Hepatocyte (in vitro differentiated cells): Measurements from ENCODE around the gene ZNF48. TPM values are rescaled to one million over a fixed set of nuclear protein-coding genes. Genes with fewer than 3 reads are reported as not detected.

Experiments used
- DNase-seq: peaks from one replicate; pipeline ENCODE4 v3.0.0-alpha.2; 2016; ENCODE audit warnings: low spot score
- H2AFZ ChIP-seq: fragments of 200-600 bp; sonication (generic); 2 replicates; pipeline ENCODE4 v1.6.0; 2016; ENCODE audit warnings: antibody characterized with exemption, mild to moderate bottlenecking
- H3K27ac ChIP-seq: fragments of 200-600 bp; sonication (generic); 2 replicates; pipeline ENCODE4 v1.5.1; 2016; ENCODE audit warnings: mild to moderate bottlenecking
- H3K27me3 ChIP-seq: fragments of 200-600 bp; sonication (generic); 2 replicates; pipeline ENCODE4 v1.6.1; 2016
- H3K36me3 ChIP-seq: fragments of 200-600 bp; sonication (generic); replicated peaks from 2 replicates; pipeline ENCODE4 v1.5.1; 2016; ENCODE audit warnings: low read depth; ENCODE audit not compliant: insufficient read depth
- H3K4me1 ChIP-seq: fragments of 200-600 bp; sonication (generic); 2 replicates; pipeline ENCODE4 v1.5.1; 2016; ENCODE audit warnings: mild to moderate bottlenecking, moderate library complexity; ENCODE audit not compliant: insufficient read depth
- H3K4me2 ChIP-seq: fragments of 200-600 bp; sonication (generic); 2 replicates; pipeline ENCODE4 v1.6.0; 2016
- H3K4me3 ChIP-seq: fragments of 200-600 bp; sonication (generic); 2 replicates; pipeline ENCODE4 v1.5.1; 2016; ENCODE audit warnings: mild to moderate bottlenecking
- H3K79me2 ChIP-seq: fragments of 200-600 bp; sonication (generic); 2 replicates; pipeline ENCODE4 v1.6.0; 2017; ENCODE audit warnings: mild to moderate bottlenecking
- H3K9me2 ChIP-seq: fragments of 200-600 bp; sonication (generic); replicated peaks from 2 replicates; pipeline ENCODE4 v1.6.0; 2017; ENCODE audit warnings: mild to moderate bottlenecking; ENCODE audit not compliant: insufficient read depth
- H3K9me3 ChIP-seq: fragments of 200-600 bp; sonication (generic); 2 replicates; pipeline ENCODE4 v1.5.1; 2016; ENCODE audit warnings: low read depth, mild to moderate bottlenecking
- H4K20me1 ChIP-seq: fragments of 200-600 bp; sonication (generic); 2 replicates; pipeline ENCODE4 v1.6.0; 2016; ENCODE audit warnings: mild to moderate bottlenecking; ENCODE audit not compliant: insufficient read depth, poor library complexity, severe bottlenecking
- CTCF ChIP-seq: fragments of 200-600 bp; sonication (generic); IDR thresholded peaks from 2 replicates; pipeline ENCODE4 v1.5.1; 2016; ENCODE audit warnings: antibody characterized with exemption, mild to moderate bottlenecking; ENCODE audit not compliant: poor library complexity
- EZH2 ChIP-seq: fragments of 200-600 bp; sonication (generic); IDR thresholded peaks from 2 replicates; pipeline ENCODE4 v1.6.1; 2016; ENCODE audit warnings: antibody characterized with exemption, mild to moderate bottlenecking, borderline replicate concordance
- EZH2phosphoT487 ChIP-seq: fragments of 200-600 bp; sonication (generic); IDR thresholded peaks from one replicate; pipeline ENCODE4 v1.6.1; 2018; ENCODE audit warnings: antibody characterized with exemption, mild to moderate bottlenecking, low read depth, moderate library complexity; ENCODE audit not compliant: unreplicated experiment, severe bottlenecking
- WGBS: methylation state at CpG from one replicate; pipeline ENCODE4 v1.1.6; 2016; ENCODE audit warnings: low lambda C conversion rate; ENCODE audit errors: missing lambda C conversion rate; 5-methylcytosine and 5-hydroxymethylcytosine counted together
- polyA plus RNA-seq: library from polyadenylated mRNA; unstranded; fragments of >200 nt; fragmentation: Nextera tagmentation; extraction: Ambion mirVana; gene quantifications from 2 replicates; pipeline ENCODE4 v1.2.1, GENCODE V29; 2016
- total RNA-seq: library from RNA; depleted of rRNA; stranded (reverse); fragments of >200 nt; gene quantifications from 2 replicates; pipeline ENCODE4 v1.2.3, GENCODE V29; 2014

The ZNF48 gene
- total and polyA plus RNA-seq, 2 experiments from 2014 or later: 6.1 to 7.7 TPM

DNA sequence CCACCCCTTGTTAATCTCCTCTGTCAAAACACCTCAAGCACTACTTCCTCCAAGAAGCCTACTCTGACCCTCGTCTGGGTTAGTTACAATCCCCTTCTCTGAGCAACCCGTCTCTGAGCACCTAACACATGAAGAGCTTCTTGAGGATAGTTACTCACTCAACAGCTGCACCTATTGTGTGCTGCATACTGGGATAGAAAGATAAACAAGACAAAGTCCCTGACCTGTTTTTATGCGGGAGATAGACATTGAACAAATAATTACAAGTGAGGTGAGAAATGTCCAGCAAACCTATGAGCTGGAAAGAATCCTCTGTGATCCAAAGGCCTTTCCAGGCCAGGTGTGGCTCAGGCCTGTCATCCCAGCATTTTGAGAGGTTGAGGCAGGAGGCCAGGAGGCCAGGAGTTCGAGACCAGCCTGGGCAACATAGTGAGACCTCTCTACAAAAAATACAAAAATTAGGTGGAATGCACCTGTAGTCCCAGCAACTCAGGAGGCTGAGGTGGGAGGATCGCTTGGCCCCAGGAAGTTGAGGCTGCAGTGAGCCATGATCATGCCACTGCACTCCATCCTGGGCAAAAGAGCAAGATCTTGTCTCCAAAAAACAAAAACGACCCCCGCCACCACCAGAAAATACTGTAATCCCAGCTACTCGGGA is 6.7 kb downstream of the ZNF48 start:
- DNase-seq: peak; percentile 42
- H3K9me3 ChIP-seq: no peaks in the 10 kb centered on the region
- no peaks in the 10 kb centered on the region for H3K9me2 ChIP-seq
- H3K4me1 ChIP-seq: peaks cover 4% of the 10 kb centered on the region
- no peaks in the 10 kb centered on the region for H3K36me3 ChIP-seq
- H2AFZ ChIP-seq: no peak overlapping the region
- WGBS: 76% methylated on average over 8 of the region's 8 CpGs
- peak overlapping the region; percentile 87 for H3K27ac ChIP-seq
- H3K79me2 ChIP-seq: peaks cover 12% of the 10 kb centered on the region
- no peak overlapping the region for H3K4me3 ChIP-seq
- TF ChIP-seq EZH2phosphoT487: no peak
- TF ChIP-seq CTCF: no peak
- no peak for TF ChIP-seq EZH2
- H3K27me3 ChIP-seq: no peaks in the 10 kb centered on the region
- peak overlapping the region; percentile 94 for H3K4me2 ChIP-seq
- no peaks in the 10 kb centered on the region for H4K20me1 ChIP-seq

DNA sequence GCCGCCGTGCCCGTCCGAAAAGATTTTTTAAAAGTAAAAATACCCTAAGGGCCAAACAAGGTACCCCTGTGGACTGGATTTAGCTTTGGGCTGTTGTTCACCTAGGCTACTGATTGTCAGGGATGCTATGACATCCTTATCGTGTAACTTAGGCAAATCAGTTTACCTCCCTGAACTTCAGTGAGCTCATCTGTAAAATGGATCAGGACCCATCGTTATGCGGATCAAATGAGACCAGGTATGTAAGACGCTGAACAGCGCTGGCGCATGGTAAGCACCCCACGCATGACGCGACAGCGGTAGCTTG is 11.5 kb downstream of the ZNF48 start:
- Histone ChIP-seq H3K27ac (peak overlapping the region; percentile 96), H3K36me3 (no peaks in the 10 kb centered on the region), H3K4me3 (peak overlapping the region; percentile 99), H4K20me1 (peaks cover 3% of the 10 kb centered on the region), H3K27me3 (no peaks in the 10 kb centered on the region), H3K9me2 (no peaks in the 10 kb centered on the region), H3K9me3 (no peaks in the 10 kb centered on the region), H3K79me2 (peaks cover 29% of the 10 kb centered on the region), H2AFZ (peak overlapping the region; percentile 100), H3K4me1 (peaks cover 12% of the 10 kb centered on the region), H3K4me2 (peak overlapping the region; percentile 96)
- TF ChIP-seq CTCF: no peak
- TF ChIP-seq EZH2: no peak
- no peak for TF ChIP-seq EZH2phosphoT487
- WGBS: 40% methylated on average over 14 of the region's 14 CpGs
- no peak for DNase-seq

DNA sequence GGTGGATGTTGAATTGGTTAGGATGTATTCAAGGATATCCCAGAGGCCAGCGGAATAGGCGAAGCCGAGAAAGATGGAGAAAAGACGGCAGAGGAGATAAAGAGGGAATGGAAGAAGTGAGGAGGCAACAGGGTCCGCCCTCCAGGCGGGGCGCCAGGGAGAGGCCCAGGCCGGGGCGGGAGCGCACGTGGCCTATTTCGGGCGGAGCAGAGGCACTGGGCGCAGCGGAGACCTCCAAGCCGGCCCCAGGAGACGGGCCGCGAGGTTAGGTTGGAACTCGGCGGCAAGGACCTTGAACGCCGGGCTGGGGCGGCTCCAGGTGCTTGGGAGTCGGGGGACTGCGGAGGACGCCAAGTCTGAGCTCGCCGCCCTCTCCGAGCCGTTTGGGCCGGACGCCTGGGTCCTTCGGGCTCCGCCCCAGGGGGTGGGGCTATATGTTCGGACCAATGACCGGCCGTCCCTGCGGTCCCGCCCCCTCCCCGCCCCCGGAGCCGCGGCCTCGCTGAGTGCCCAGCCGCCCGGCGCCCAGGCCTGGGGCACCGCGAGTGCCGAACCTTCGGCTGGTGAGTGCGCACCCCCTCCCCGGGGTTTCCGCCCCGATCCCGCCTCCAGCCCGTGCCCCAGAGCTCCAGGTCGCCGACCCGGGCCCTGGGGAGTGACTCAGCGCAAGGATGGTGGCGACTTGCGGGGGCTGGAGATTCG is 12.0 kb downstream of the ZNF48 start, which contains the start of gene ZNF771:
Gene ZNF771, plus strand, starts transcription at position 505 of the 702 bp plus-strand sequence. CDS start 448 bp downstream, outside the sequence.
- peaks cover 12% of the 10 kb centered on the region for H3K4me1 ChIP-seq
- peak within 1 kb of the TSS; percentile 96 for H3K4me2 ChIP-seq
- no peaks in the 10 kb centered on the region for H3K36me3 ChIP-seq
- H3K9me3 ChIP-seq: no peaks in the 10 kb centered on the region
- peak within 1 kb of the TSS; percentile 99 for H3K4me3 ChIP-seq
- peak; percentile 96 for DNase-seq
- H3K27me3 ChIP-seq: no peaks in the 10 kb centered on the region
- H3K27ac ChIP-seq: peak within 1 kb of the TSS; percentile 96
- peaks cover 29% of the 10 kb centered on the region for H3K79me2 ChIP-seq
- peaks cover 3% of the 10 kb centered on the region for H4K20me1 ChIP-seq
- WGBS: under 1% methylated on average over 47 of the region's 65 CpGs
- TF ChIP-seq EZH2phosphoT487 (no peak), EZH2 (no peak), CTCF (no peak)
- H3K9me2 ChIP-seq: no peaks in the 10 kb centered on the region
- peak within 1 kb of the TSS; percentile 100 for H2AFZ ChIP-seq
